GM12878 (cell line): Measurements from ENCODE around the gene CACNA1G. TPM values are rescaled to one million over a fixed set of nuclear protein-coding genes. Genes with fewer than 3 reads are reported as not detected.

ENCODE experiments used
- ATAC-seq: fragments of 200-7000 bp; cut with Tn5 transposase; 3 replicates; pipeline ENCODE4 v1.9.1; 2020; ENCODE audit warnings: mild to moderate bottlenecking, moderate library complexity
- BruUV-seq: library from RNA; stranded (reverse); fragments of 400-500 nt; replicated peaks from 2 replicates; lab custom pipeline; 2021; lab: Mats Ljungman, UMichigan
- CTCF ChIA-PET: fragments of 300-600 bp; sonication (Branson Sonifier 250); formaldehyde crosslinking; extraction: SDS; loops from one replicate; lab custom pipeline; 2021; ENCODE audit warnings: inconsistent platforms; lab: Yijun Ruan, JAX
- POLR2A ChIA-PET: fragments of 350-600 bp; formaldehyde crosslinking; extraction: SDS; loops from one replicate; lab custom pipeline; 2021; ENCODE audit warnings: inconsistent platforms; lab: Charles Lee
- RAD21 ChIA-PET: fragments of 300-600 bp; sonication (Branson Sonifier 250); formaldehyde crosslinking; loops from one replicate; lab custom pipeline; 2023; ENCODE audit warnings: antibody characterized with exemption; ENCODE audit not compliant: unreplicated experiment; lab: Charles Lee
- SMC1A ChIA-PET: fragments of 300-600 bp; sonication (Branson Sonifier 250); formaldehyde crosslinking; loops from one replicate; lab custom pipeline; 2023; ENCODE audit not compliant: unreplicated experiment, uncharacterized antibody; lab: Charles Lee
- DNase-seq: peaks from one replicate; pipeline ENCODE4 v3.0.0-alpha.2; 2011; ENCODE audit warnings: low read depth, low spot score
- FAIRE-seq: peaks from 3 replicates; lab custom pipeline; 2011; peaks lifted over from hg19 to GRCh38; lab: Jason Lieb, UNC
- H2AFZ ChIP-seq: 2 replicates; pipeline ENCODE4 v1.6.0; 2011; ENCODE audit warnings: low read depth, low read length, control low read depth; ENCODE audit not compliant: control insufficient read depth
- H3K27ac ChIP-seq: 2 replicates; pipeline ENCODE4 v1.5.1; 2011; ENCODE audit warnings: control low read depth; ENCODE audit not compliant: control insufficient read depth, insufficient read depth
- H3K27me3 ChIP-seq, 2 experiments: replicated peaks in 1 of 2; 2 replicates each; pipeline versions ENCODE4 v1.6.0 to v1.6.1; 2011; ENCODE audit warnings: low read length in 1 of 2; ENCODE audit not compliant: control insufficient read depth in 2 of 2, insufficient read depth in 2 of 2
- H3K36me3 ChIP-seq, 2 experiments: 2 replicates each; pipeline ENCODE4 v1.5.1; 2011; ENCODE audit warnings: low read length in 1 of 2; ENCODE audit not compliant: control insufficient read depth in 2 of 2, insufficient read depth in 2 of 2
- H3K4me1 ChIP-seq: 2 replicates; pipeline ENCODE4 v1.6.1; 2011; ENCODE audit warnings: mild to moderate bottlenecking, low read length, moderate library complexity, mixed read lengths; ENCODE audit not compliant: control insufficient read depth, insufficient read depth
- H3K4me2 ChIP-seq: 2 replicates; pipeline ENCODE4 v1.6.0; 2011; ENCODE audit warnings: control low read depth; ENCODE audit not compliant: control insufficient read depth, insufficient read depth
- H3K4me3 ChIP-seq: fragments of 200-600 bp; sonication (generic); 2 replicates; pipeline ENCODE4 v1.5.1; 2016
- H3K79me2 ChIP-seq: 2 replicates; pipeline ENCODE4 v1.6.0; 2011; ENCODE audit warnings: low read length; ENCODE audit not compliant: control insufficient read depth, insufficient read depth
- H3K9ac ChIP-seq: 2 replicates; pipeline ENCODE4 v1.8.0; 2011; ENCODE audit warnings: low read length, control low read depth, mixed read lengths; ENCODE audit not compliant: control insufficient read depth, insufficient read depth
- H3K9me3 ChIP-seq: replicated peaks from 3 replicates; pipeline ENCODE4 v1.5.1; 2011; ENCODE audit warnings: mild to moderate bottlenecking, low read length; ENCODE audit not compliant: control insufficient read depth, insufficient read depth
- H4K20me1 ChIP-seq: 2 replicates; pipeline ENCODE4 v1.6.0; 2011; ENCODE audit not compliant: control insufficient read depth, insufficient read depth
- CREB1 ChIP-seq: IDR thresholded peaks from 2 replicates; pipeline ENCODE4 v1.6.1; 2012; ENCODE audit warnings: low read depth, mild to moderate bottlenecking, inconsistent platforms
- CREM ChIP-seq: IDR thresholded peaks from 2 replicates; pipeline ENCODE4 v1.6.1; 2014; ENCODE audit warnings: antibody characterized with exemption, low read depth
- FOXM1 ChIP-seq: IDR thresholded peaks from 2 replicates; pipeline ENCODE4 v1.6.1; 2012; ENCODE audit warnings: low read depth, mild to moderate bottlenecking, inconsistent platforms, low read length, moderate library complexity
- HSF1 ChIP-seq: fragments of 150-350 bp; IDR thresholded peaks from 2 replicates; pipeline ENCODE4 v1.6.1; 2014; ENCODE audit warnings: mild to moderate bottlenecking, low read depth, low read length
- KAT2A ChIP-seq: conservative IDR thresholded peaks from 2 replicates; pipeline ENCODE4 v1.6.1; 2011; ENCODE audit warnings: low read depth, low read length; ENCODE audit not compliant: control insufficient read depth
- MEF2B ChIP-seq: fragments of 450-650 bp; IDR thresholded peaks from 2 replicates; pipeline ENCODE4 v1.6.1; 2018; ENCODE audit warnings: mild to moderate bottlenecking, moderate library complexity; ENCODE audit not compliant: partially characterized antibody, poor library complexity, severe bottlenecking
- POLR2A ChIP-seq: IDR thresholded peaks from 2 replicates; pipeline ENCODE4 v1.6.1; 2011; ENCODE audit warnings: low read depth, mild to moderate bottlenecking, low read length
- RFX5 ChIP-seq: IDR thresholded peaks from 2 replicates; pipeline ENCODE4 v1.6.1; 2011; ENCODE audit warnings: low read depth, low read length, improper control_type of control experiment
- RUNX3 ChIP-seq: IDR thresholded peaks from 2 replicates; pipeline ENCODE4 v1.6.1; 2012; ENCODE audit warnings: low read length, inconsistent platforms
- SIX5 ChIP-seq: IDR thresholded peaks from 2 replicates; pipeline ENCODE4 v1.6.1; 2011; ENCODE audit warnings: mild to moderate bottlenecking, low read depth, low read length, moderate library complexity; ENCODE audit not compliant: severe bottlenecking
- SRF ChIP-seq, 2 experiments: IDR thresholded peaks; 2 replicates each; pipeline ENCODE4 v1.6.1; 2011; ENCODE audit warnings: low read depth in 2 of 2, low read length in 2 of 2, mild to moderate bottlenecking in 1 of 2, moderate library complexity in 1 of 2
- TAF1 ChIP-seq: IDR thresholded peaks from 2 replicates; pipeline ENCODE4 v1.6.1; 2011; ENCODE audit warnings: mild to moderate bottlenecking, low read depth, low read length, borderline replicate concordance
- TCF3 ChIP-seq: IDR thresholded peaks from 2 replicates; pipeline ENCODE4 v1.6.1; 2012; ENCODE audit warnings: low read depth, mild to moderate bottlenecking, low read length, borderline replicate concordance; ENCODE audit not compliant: insufficient read depth
- USF2 ChIP-seq: IDR thresholded peaks from 2 replicates; pipeline ENCODE4 v1.6.1; 2011; ENCODE audit warnings: low read depth, low read length, improper control_type of control experiment, borderline replicate concordance
- ZNF274 ChIP-seq: IDR thresholded peaks from one replicate; pipeline ENCODE4 v1.8.0; 2011; ENCODE audit not compliant: insufficient read length, insufficient read depth
- ZNF622 ChIP-seq: fragments of 450-650 bp; IDR thresholded peaks from 2 replicates; pipeline ENCODE4 v1.6.1; 2017; ENCODE audit warnings: mild to moderate bottlenecking, inconsistent platforms
- WGBS: methylation state at CpG from one replicate; pipeline ENCODE4 v1.1.6; 2016; ENCODE audit warnings: low lambda C conversion rate; ENCODE audit not compliant: insufficient replicate concordance, insufficient coverage; ENCODE audit errors: missing lambda C conversion rate; 5-methylcytosine and 5-hydroxymethylcytosine counted together
- in situ Hi-C: fragments of 300-500 bp; cut with MboI; formaldehyde crosslinking; loops from 9 replicates; pipeline ENCODE4 v1.14.3; 2018; ENCODE audit warnings: mixed read lengths
- intact Hi-C: fragments of 100-400 bp; cut with micrococcal nuclease; formaldehyde crosslinking; loops from one replicate; pipeline ENCODE4 v1.14.2; 2022; ENCODE audit not compliant: unreplicated experiment
- polyA plus RNA-seq, 11 experiments: library from polyadenylated mRNA; depleted of rRNA in 4 of 11; unstranded in 6 of 11; stranded (reverse) in 5 of 11; fragments of >200 nt; fragmentation: Nextera tagmentation in 4 of 11; fragmentation: Illumina TruSeq in 1 of 11; extraction: Ambion mirVana in 4 of 11; extraction: Trizol in 1 of 11; gene quantifications; 1 replicate in 1 of 11; 2 replicates in 10 of 11; pipeline versions ENCODE4 v1.2.1 to v1.2.3, GENCODE V29; 2011 to 2016; ENCODE audit warnings: inconsistent platforms in 2 of 11, missing spikeins in 2 of 11, low read depth in 1 of 11
- total RNA-seq, 4 experiments: library from RNA; depleted of rRNA in 3 of 4; stranded (reverse); fragments of >200 nt in 3 of 4; fragmentation: Illumina TruSeq in 1 of 4; extraction: Trizol in 1 of 4; gene quantifications; 2 replicates each; pipeline versions ENCODE4 v1.2.1 to v1.2.3, GENCODE V29; 2013 to 2021
- TF ChIP-seq, protein P1 (sequence below): IDR thresholded peaks from 2 replicates; pipeline ENCODE4 v1.6.1; 2011; ENCODE audit warnings: low read depth, mild to moderate bottlenecking, low read length, moderate library complexity, borderline replicate concordance; ENCODE audit errors: extremely low read depth
- TF ChIP-seq, protein P2 (sequence below): fragments of 450-650 bp; IDR thresholded peaks from 2 replicates; pipeline ENCODE4 v1.6.1; 2016; ENCODE audit warnings: mild to moderate bottlenecking

CACNA1G gene
- total and polyA plus RNA-seq, 10 of the 15 experiments (the other 5 are each of a cell fraction or from before 2014, with no cell fraction given): 0.03 to 0.15 TPM; not detected in 8

- BruUV-seq: no TSS peak
- intact Hi-C loops (no loop called here), in situ Hi-C loops (no loop called here)
- TF ChIP-seq SRF (IDR thresholded peaks at IDR 0.05; ENCODE audit: low read depth in 2 of 2, low read length in 2 of 2) (no peak), RUNX3 (peak; percentile 58), HSF1 (no peak), ZNF622 (no peak), CREB1 (peak; percentile 58; the same call in 1 of the 2 replicates), RFX5 (peak; percentile 40; the same call in 1 of the 2 replicates), ZNF274 (no peak), KAT2A (no peak), CREM (peak; percentile 41; the same call in 1 of the 2 replicates), TAF1 (no peak), FOXM1 (no peak), TCF3 (no peak), MEF2B (no peak), USF2 (no peak), SIX5 (no peak), POLR2A (no peak)
- TF ChIP-seq, protein P1, sequence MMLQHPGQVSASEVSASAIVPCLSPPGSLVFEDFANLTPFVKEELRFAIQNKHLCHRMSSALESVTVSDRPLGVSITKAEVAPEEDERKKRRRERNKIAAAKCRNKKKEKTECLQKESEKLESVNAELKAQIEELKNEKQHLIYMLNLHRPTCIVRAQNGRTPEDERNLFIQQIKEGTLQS: no peak
- TF ChIP-seq, protein P2, sequence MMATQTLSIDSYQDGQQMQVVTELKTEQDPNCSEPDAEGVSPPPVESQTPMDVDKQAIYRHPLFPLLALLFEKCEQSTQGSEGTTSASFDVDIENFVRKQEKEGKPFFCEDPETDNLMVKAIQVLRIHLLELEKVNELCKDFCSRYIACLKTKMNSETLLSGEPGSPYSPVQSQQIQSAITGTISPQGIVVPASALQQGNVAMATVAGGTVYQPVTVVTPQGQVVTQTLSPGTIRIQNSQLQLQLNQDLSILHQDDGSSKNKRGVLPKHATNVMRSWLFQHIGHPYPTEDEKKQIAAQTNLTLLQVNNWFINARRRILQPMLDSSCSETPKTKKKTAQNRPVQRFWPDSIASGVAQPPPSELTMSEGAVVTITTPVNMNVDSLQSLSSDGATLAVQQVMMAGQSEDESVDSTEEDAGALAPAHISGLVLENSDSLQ: no peak
- RAD21 ChIA-PET: no interaction called here
- no peaks in the 10 kb centered on the region; a peak in 1 of 4 replicates for H3K27me3 ChIP-seq
- no peak overlapping the region for H3K9ac ChIP-seq
- H3K4me1 ChIP-seq: no peaks in the 10 kb centered on the region
- POLR2A ChIA-PET: no interaction called here
- FAIRE-seq: peak; percentile 71
- H3K9me3 ChIP-seq: no peaks in the 10 kb centered on the region
- no peak overlapping the region for H3K4me2 ChIP-seq
- H3K27ac ChIP-seq: no peak overlapping the region
- WGBS: 12% methylated on average over 5 of the region's 5 CpGs
- no peaks in the 10 kb centered on the region for H3K36me3 ChIP-seq
- peak; percentile 68 for ATAC-seq
- CTCF ChIA-PET: no interaction called here
- peak; percentile 8 for DNase-seq
- H3K79me2 ChIP-seq: no peaks in the 10 kb centered on the region
- no peak overlapping the region for H2AFZ ChIP-seq
- H3K4me3 ChIP-seq: no peak overlapping the region
- SMC1A ChIA-PET: no interaction called here
- no peaks in the 10 kb centered on the region for H4K20me1 ChIP-seq
These were observed 38.0 kb downstream of the CACNA1G start for GRCh38 chr17:50598487-50598886.
